ENCODE data around the gene FCHSD2. TPM values are rescaled to one million over a fixed set of nuclear protein-coding genes. Genes with fewer than 3 reads are reported as not detected.
A peak's percentile ranks its signal among the peaks of the same experiment; 100 is the strongest.

FCHSD2 gene
- 48.4 TPM for polyA plus RNA-seq (ENCODE audit: insufficient read length)
- long read RNA-seq, donor 1, partial matches to known transcripts = 5 of 6 reads
- long read RNA-seq, donor 1, other reads (novel, unspliced or antisense) = 0 of 6 reads
- long read RNA-seq, donor 2, partial matches to known transcripts = 0 of 1 reads
- long read RNA-seq, donor 2, other reads (novel, unspliced or antisense) = 0 of 1 reads
- long read RNA-seq, donor 3, partial matches to known transcripts = 0 of 1 reads
- long read RNA-seq, donor 3, other reads (novel, unspliced or antisense) = 0 of 1 reads
- long read RNA-seq, donor 4 = 0 reads
- long read RNA-seq, donor 5, partial matches to known transcripts = 0 of 3 reads
- long read RNA-seq, donor 5, other reads (novel, unspliced or antisense) = 0 of 3 reads
- long read RNA-seq, donor 6, full-length matches to known transcripts = 1 of 1 reads
- long read RNA-seq, donor 6, partial matches to known transcripts = 0 of 1 reads
- long read RNA-seq, donor 6, other reads (novel, unspliced or antisense) = 0 of 1 reads
- long read RNA-seq, donor 7, transcript FCHSD2-204 (20 exons, 3,154 nt) = major isoform, 5 of 5 reads
- long read RNA-seq, donor 7, partial matches to known transcripts = 0 of 5 reads
- long read RNA-seq, donor 7, other reads (novel, unspliced or antisense) = 0 of 5 reads
- long read RNA-seq, donor 8, partial matches to known transcripts = 0 of 2 reads
- long read RNA-seq, donor 8, other reads (novel, unspliced or antisense) = 0 of 2 reads

GRCh38 chr11:73142128-73142377 is at the start of gene FCHSD2:
Gene FCHSD2 (minus strand): TSS chr11:73142318. CDS start chr11:73141877, 441 bp downstream.
- peak; percentile 65 for DNase-seq

- DNase-seq = no peak
These were observed 49.0 kb upstream of the FCHSD2 start for GRCh38 chr11:73191151-73191550.

- DNase-seq = no peak
These were observed 48.4 kb upstream of the FCHSD2 start for GRCh38 chr11:73190557-73190885.

GRCh38 chr11:73189723-73190556 is 47.8 kb upstream of the FCHSD2 start:
- DNase-seq = no peak

GRCh38 chr11:73189315-73189714 is 47.2 kb upstream of the FCHSD2 start:
- no peak for DNase-seq

GRCh38 chr11:73188301-73188700 is 46.2 kb upstream of the FCHSD2 start:
- DNase-seq = no peak

GRCh38 chr11:73187854-73188253 is 45.7 kb upstream of the FCHSD2 start:
- no peak for DNase-seq

GRCh38 chr11:73186886-73187285 is 44.8 kb upstream of the FCHSD2 start:
- no peak for DNase-seq

- DNase-seq = no peak
These were observed 44.3 kb upstream of the FCHSD2 start for GRCh38 chr11:73186294-73186850.

GRCh38 chr11:73185680-73186293 is 43.7 kb upstream of the FCHSD2 start:
- no peak for DNase-seq

GRCh38 chr11:73184953-73185671 is 43.0 kb upstream of the FCHSD2 start:
- DNase-seq = peak; percentile 49

- no peak for DNase-seq
These were observed 40.8 kb upstream of the FCHSD2 start for GRCh38 chr11:73182824-73183321.

- DNase-seq = no peak
These were observed 36.6 kb upstream of the FCHSD2 start for GRCh38 chr11:73178681-73179080.

GRCh38 chr11:73177778-73178539 is 35.8 kb upstream of the FCHSD2 start:
- peak; percentile 61 for DNase-seq

GRCh38 chr11:73177380-73177777 is 35.3 kb upstream of the FCHSD2 start:
- DNase-seq = no peak

GRCh38 chr11:73176874-73177155 is 34.7 kb upstream of the FCHSD2 start:
- no peak for DNase-seq

- DNase-seq = no peak
These were observed 34.2 kb upstream of the FCHSD2 start for GRCh38 chr11:73176145-73176873.

GRCh38 chr11:73175551-73176144 is 33.5 kb upstream of the FCHSD2 start:
- DNase-seq = no peak

GRCh38 chr11:73174495-73174791 is 32.3 kb upstream of the FCHSD2 start:
- no peak for DNase-seq

All from left kidney (tissue), 8 donors.